ENCODE data around the gene TNKS1BP1. TPM values are rescaled to one million over a fixed set of nuclear protein-coding genes. Genes with fewer than 3 reads are reported as not detected.

The TNKS1BP1 gene
- total RNA-seq, 4 donors from 2014 or later: 98.5 to 165 (median 125) TPM

DNA sequence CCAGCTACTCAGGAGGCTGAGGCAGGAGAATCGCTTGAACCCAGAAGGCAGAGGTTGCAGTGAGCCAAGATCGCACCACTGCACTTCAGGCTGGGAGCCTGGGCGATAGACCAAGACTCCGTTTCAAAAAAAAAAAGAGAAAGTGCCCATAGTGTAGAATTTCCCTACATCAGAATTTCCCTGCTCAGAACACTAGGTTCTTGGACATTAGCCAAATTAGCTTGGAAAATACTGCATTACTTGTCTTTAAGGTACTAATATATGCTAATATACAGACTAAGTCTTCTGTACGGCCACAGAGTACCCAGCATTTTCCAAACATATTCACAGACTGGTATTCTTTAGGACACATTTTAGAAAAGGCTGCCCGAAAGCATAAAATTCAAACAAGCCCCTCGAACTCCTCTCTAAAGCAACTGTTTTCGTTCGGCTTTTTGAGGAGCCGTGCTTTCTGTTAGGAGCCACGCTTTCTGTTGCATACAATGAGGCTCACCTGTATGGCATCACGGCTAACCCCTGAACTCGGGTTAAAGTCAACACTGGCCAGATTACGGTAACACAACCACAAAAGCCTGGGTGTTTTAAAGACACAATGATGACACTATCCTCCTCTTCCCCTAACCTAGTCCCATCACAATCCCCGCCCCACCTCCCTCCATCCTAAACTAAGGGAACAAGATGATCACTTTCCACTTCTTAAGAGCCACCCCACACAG lies 18.4 kb downstream of the TNKS1BP1 start:
- Histone ChIP-seq H3K36me3 (peaks cover 4 to 53% of the 10 kb centered on the region in 2 donors), H3K4me1 (peaks cover 67 to 70% of the 10 kb centered on the region in 2 donors), H3K27me3 (no peaks in the 10 kb centered on the region), H3K4me3 (peak overlapping the region; percentile 5 to 82 (median 32)), H3K9me3 (no peaks in the 10 kb centered on the region), H3K27ac (peak overlapping the region; percentile 92 to 99 (median 98))
- in situ Hi-C loops (cut with MboI; ENCODE audit: low sequenced_read_pairs in 4 of 4): no loop called here
- no peak for DNase-seq
- TF ChIP-seq CTCF (IDR thresholded peaks at IDR 0.05 in 4 of 5, conservative IDR thresholded peaks at IDR 0.05 in 1 of 5) (no peak), POLR2A (IDR thresholded peaks at IDR 0.05) (no peak)
- intact Hi-C loops (cut with DNase I; ENCODE audit: low total_unique reads): no loop called here
- ATAC-seq: no peak

DNA sequence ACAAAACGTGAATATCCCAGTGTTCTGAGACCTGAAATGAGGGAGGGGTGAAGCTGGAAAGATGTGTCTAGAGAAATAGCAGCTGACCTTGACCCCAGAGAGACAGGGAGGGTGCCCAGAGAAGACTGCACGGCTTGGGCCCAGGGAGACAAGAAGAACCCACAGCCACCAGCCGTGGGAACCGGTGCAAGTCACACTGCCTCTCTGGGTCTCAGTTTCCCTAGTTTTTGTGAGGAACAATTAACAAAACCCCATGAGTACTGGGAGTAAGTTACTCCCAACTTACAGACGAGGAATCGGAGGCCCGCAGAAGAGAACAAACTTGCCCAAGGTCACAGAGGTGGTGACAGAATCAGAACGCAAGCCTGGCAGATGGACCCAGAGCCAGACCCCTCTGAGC lies 19.2 kb downstream of the TNKS1BP1 start:
- DNase-seq (peak in 1 of 2 donors; percentile 14), ATAC-seq (no peak)
- no peaks in the 10 kb centered on the region for H3K27me3 ChIP-seq
- TF ChIP-seq CTCF (IDR thresholded peaks at IDR 0.05 in 4 of 5, conservative IDR thresholded peaks at IDR 0.05 in 1 of 5): no peak
- peaks cover 6 to 61% of the 10 kb centered on the region in 2 donors for H3K36me3 ChIP-seq
- no peaks in the 10 kb centered on the region for H3K9me3 ChIP-seq
- intact Hi-C loops (cut with DNase I; ENCODE audit: low total_unique reads): no loop called here
- H3K4me3 ChIP-seq: peak overlapping the region in 1 of 4 donors; percentile 82
- H3K4me1 ChIP-seq: peaks cover 62 to 66% of the 10 kb centered on the region in 2 donors
- H3K27ac ChIP-seq: peak overlapping the region in 3 of 4 donors; percentile 92 to 99 (median 98)
- in situ Hi-C loops (cut with MboI; ENCODE audit: low sequenced_read_pairs in 4 of 4): no loop called here

DNA sequence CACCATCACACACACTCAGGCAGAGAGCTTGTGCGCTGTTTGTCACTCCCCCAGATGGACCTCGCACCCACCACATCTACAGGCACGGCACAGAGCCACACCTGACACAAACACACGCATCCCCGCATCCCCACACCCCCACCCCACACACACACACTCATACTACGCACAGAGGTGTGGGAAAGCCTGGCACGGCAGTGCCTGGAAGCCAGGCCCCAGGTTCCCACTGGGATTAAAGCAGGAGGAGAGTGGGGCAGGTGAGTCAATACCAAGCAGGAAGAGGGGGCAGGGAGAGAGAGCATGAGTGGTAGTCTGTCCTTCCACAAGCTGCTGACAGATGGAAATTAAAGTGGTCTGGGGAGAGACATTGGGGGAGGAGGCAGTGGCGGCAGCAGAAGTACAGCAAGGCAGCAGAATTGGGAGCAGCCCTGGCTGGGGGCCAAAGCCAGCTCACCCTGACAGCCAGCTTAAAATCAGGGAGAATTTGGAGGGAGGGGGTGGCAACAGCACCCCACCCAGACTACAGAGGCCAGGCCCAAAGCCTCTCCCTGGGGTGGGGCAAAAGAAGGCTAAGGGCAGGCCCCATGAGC lies 20.7 kb downstream of the TNKS1BP1 start:
- H3K4me3 ChIP-seq: no peak overlapping the region
- H3K9me3 ChIP-seq: peaks cover 0 to 9% (median 4%) of the 10 kb centered on the region in 3 donors
- peaks cover 18 to 62% of the 10 kb centered on the region in 2 donors for H3K36me3 ChIP-seq
- peaks cover 48 to 51% of the 10 kb centered on the region in 2 donors for H3K4me1 ChIP-seq
- H3K27me3 ChIP-seq: no peaks in the 10 kb centered on the region
- ATAC-seq: no peak
- no peak for TF ChIP-seq POLR2A (IDR thresholded peaks at IDR 0.05)
- no peak for TF ChIP-seq CTCF (IDR thresholded peaks at IDR 0.05 in 4 of 5, conservative IDR thresholded peaks at IDR 0.05 in 1 of 5)
- in situ Hi-C loops (cut with MboI; ENCODE audit: low sequenced_read_pairs in 4 of 4): no loop called here
- intact Hi-C loops (cut with DNase I; ENCODE audit: low total_unique reads): no loop called here
- peak in 1 of 2 donors; percentile 23 for DNase-seq
- H3K27ac ChIP-seq: peak overlapping the region in 2 of 4 donors; percentile 1 to 33

GRCh38 chr11:57303280-57303989 lies 21.3 kb downstream of the TNKS1BP1 start:
- Histone ChIP-seq H3K27ac (no peak overlapping the region), H3K4me1 (peaks cover 41 to 45% of the 10 kb centered on the region in 2 donors), H3K27me3 (no peaks in the 10 kb centered on the region), H3K36me3 (peaks cover 18 to 63% of the 10 kb centered on the region in 2 donors), H3K9me3 (peaks cover 0 to 9% (median 5%) of the 10 kb centered on the region in 3 donors), H3K4me3 (no peak overlapping the region)
- intact Hi-C loops (cut with DNase I; ENCODE audit: low total_unique reads) (no loop called here), in situ Hi-C loops (cut with MboI; ENCODE audit: low sequenced_read_pairs in 4 of 4) (no loop called here)
- ATAC-seq (no peak), DNase-seq (no peak)
- no peak for TF ChIP-seq POLR2A (IDR thresholded peaks at IDR 0.05)
- no peak for TF ChIP-seq CTCF (IDR thresholded peaks at IDR 0.05 in 4 of 5, conservative IDR thresholded peaks at IDR 0.05 in 1 of 5)

All from gastrocnemius medialis (tissue), 4 donors.